H9 (cell line): Measurements from ENCODE around the gene GLT1D1. TPM values are rescaled to one million over a fixed set of nuclear protein-coding genes. Genes with fewer than 3 reads are reported as not detected.

Experiments
- DNase-seq: peaks from one replicate; pipeline ENCODE4 v3.0.0-alpha.2; 2017
- H2AFZ ChIP-seq: one replicate; pipeline ENCODE4 v1.6.1; 2013; ENCODE audit warnings: mild to moderate bottlenecking, low read length, control low read depth, moderate library complexity
- H2AK5ac ChIP-seq: 2 replicates; pipeline ENCODE4 v1.6.1; 2013; ENCODE audit warnings: low read length, control low read depth, mixed read lengths; ENCODE audit not compliant: insufficient read length
- H2BK120ac ChIP-seq: one replicate; pipeline ENCODE4 v1.6.1; 2013; ENCODE audit warnings: low read depth, mild to moderate bottlenecking, low read length, control low read depth, inconsistent platforms; ENCODE audit not compliant: poor library complexity, severe bottlenecking
- H2BK12ac ChIP-seq: 2 replicates; pipeline ENCODE4 v1.6.1; 2013; ENCODE audit warnings: low read length, control low read depth, mixed read lengths, low read depth; ENCODE audit not compliant: insufficient read length
- H2BK15ac ChIP-seq: 2 replicates; pipeline ENCODE4 v1.6.1; 2013; ENCODE audit warnings: low read depth, low read length, control low read depth
- H2BK20ac ChIP-seq: one replicate; pipeline ENCODE4 v1.6.1; 2013; ENCODE audit warnings: low read depth, mild to moderate bottlenecking, low read length, control low read depth, inconsistent platforms; ENCODE audit not compliant: poor library complexity, severe bottlenecking
- H2BK5ac ChIP-seq: 2 replicates; pipeline ENCODE4 v1.6.1; 2013; ENCODE audit warnings: low read length, control low read depth, mixed read lengths; ENCODE audit not compliant: insufficient read length
- H3K14ac ChIP-seq: 2 replicates; pipeline ENCODE4 v1.6.1; 2013; ENCODE audit warnings: low read length, control low read depth; ENCODE audit not compliant: insufficient read depth
- H3K18ac ChIP-seq: 2 replicates; pipeline ENCODE4 v1.6.1; 2013; ENCODE audit warnings: low read depth, mild to moderate bottlenecking, mixed read lengths, low read length, control low read depth; ENCODE audit not compliant: insufficient read length
- H3K23ac ChIP-seq: 2 replicates; pipeline ENCODE4 v1.6.1; 2013; ENCODE audit warnings: low read length, control low read depth, mixed read lengths, low read depth; ENCODE audit not compliant: insufficient read length
- H3K23me2 ChIP-seq: 2 replicates; pipeline ENCODE4 v1.6.1; 2013; ENCODE audit warnings: low read depth, mild to moderate bottlenecking, mixed read lengths, low read length, control low read depth; ENCODE audit not compliant: insufficient read length, poor library complexity, severe bottlenecking
- H3K27ac ChIP-seq: 2 replicates; pipeline ENCODE4 v1.5.1; 2013; ENCODE audit warnings: low read length, control low read depth, mixed read lengths, low read depth; ENCODE audit not compliant: insufficient read length
- H3K27me3 ChIP-seq: 2 replicates; pipeline ENCODE4 v1.6.1; 2013; ENCODE audit warnings: low read length, control low read depth, inconsistent platforms; ENCODE audit not compliant: insufficient read depth
- H3K4ac ChIP-seq: 2 replicates; pipeline ENCODE4 v1.6.1; 2013; ENCODE audit warnings: low read depth, mild to moderate bottlenecking, control low read depth, inconsistent platforms, low read length, moderate library complexity
- H3K4me1 ChIP-seq: 2 replicates; pipeline ENCODE4 v1.6.1; 2013; ENCODE audit warnings: low read length, control low read depth, inconsistent platforms; ENCODE audit not compliant: insufficient read depth
- H3K4me2 ChIP-seq: 2 replicates; pipeline ENCODE4 v1.6.1; 2013; ENCODE audit warnings: low read length, control low read depth, mixed read lengths; ENCODE audit not compliant: insufficient read length, insufficient read depth
- H3K56ac ChIP-seq: 2 replicates; pipeline ENCODE4 v1.6.1; 2013; ENCODE audit warnings: low read depth, mild to moderate bottlenecking, mixed read lengths, low read length, control low read depth; ENCODE audit not compliant: insufficient read length
- H3K79me1 ChIP-seq: 2 replicates; pipeline ENCODE4 v1.6.1; 2013; ENCODE audit warnings: low read depth, mild to moderate bottlenecking, moderate library complexity, low read length, control low read depth, inconsistent platforms; ENCODE audit not compliant: insufficient read depth, poor library complexity, severe bottlenecking
- H3K79me2 ChIP-seq: 2 replicates; pipeline ENCODE4 v1.6.1; 2013; ENCODE audit warnings: low read length, control low read depth, inconsistent platforms; ENCODE audit not compliant: insufficient read depth
- H3K9ac ChIP-seq: 2 replicates; pipeline ENCODE4 v1.6.1; 2013; ENCODE audit warnings: low read length, control low read depth, mixed read lengths; ENCODE audit not compliant: insufficient read length; ENCODE audit errors: extremely low read depth
- H3K9me3 ChIP-seq: one replicate; pipeline ENCODE4 v1.6.1; 2013; ENCODE audit warnings: low read depth, low read length, inconsistent platforms; ENCODE audit not compliant: control insufficient read depth
- H3T11ph ChIP-seq: one replicate; pipeline ENCODE4 v1.6.1; 2013; ENCODE audit warnings: mild to moderate bottlenecking, low read length, control low read depth, inconsistent platforms
- H4K20me1 ChIP-seq: one replicate; pipeline ENCODE4 v1.6.1; 2013; ENCODE audit not compliant: control insufficient read depth, insufficient read length, insufficient read depth
- H4K5ac ChIP-seq: 2 replicates; pipeline ENCODE4 v1.6.1; 2013; ENCODE audit warnings: low read depth, mild to moderate bottlenecking, mixed read lengths, low read length, control low read depth; ENCODE audit not compliant: insufficient read length
- H4K8ac ChIP-seq: replicated peaks from 2 replicates; pipeline ENCODE4 v1.6.1; 2013; ENCODE audit warnings: low read length, control low read depth, mixed read lengths, low read depth; ENCODE audit not compliant: insufficient read length
- H4K91ac ChIP-seq: 2 replicates; pipeline ENCODE4 v1.6.1; 2013; ENCODE audit warnings: low read depth, mild to moderate bottlenecking, moderate library complexity, mixed read lengths, low read length, control low read depth; ENCODE audit not compliant: insufficient read length
- H3K27ac Mint-ChIP-seq, 3 experiments: 2 replicates in 2 of 3; 3 replicates in 1 of 3; pipeline ENCODE4 v1.8.0; 2020 to 2021; ENCODE audit warnings: mixed read lengths in 3 of 3, mild to moderate bottlenecking in 1 of 3, moderate library complexity in 1 of 3
- H3K27me3 Mint-ChIP-seq: 2 replicates; pipeline ENCODE4 v1.8.0; 2021; ENCODE audit warnings: low read depth, mild to moderate bottlenecking, moderate library complexity, mixed read lengths
- H3K36me3 Mint-ChIP-seq, 3 experiments: 2 replicates in 2 of 3; 3 replicates in 1 of 3; pipeline ENCODE4 v1.8.0; 2020 to 2021; ENCODE audit warnings: low read depth in 3 of 3, mixed read lengths in 3 of 3; ENCODE audit not compliant: insufficient read depth in 1 of 3
- H3K4me1 Mint-ChIP-seq, 2 experiments: 2 replicates each; pipeline ENCODE4 v1.8.0; 2020; ENCODE audit warnings: mixed read lengths in 2 of 2
- H3K4me3 Mint-ChIP-seq, 2 experiments: 2 replicates in 1 of 2; 3 replicates in 1 of 2; pipeline ENCODE4 v1.8.0; 2020 to 2021; ENCODE audit warnings: mild to moderate bottlenecking in 2 of 2, mixed read lengths in 2 of 2, moderate library complexity in 1 of 2
- H3K9me3 Mint-ChIP-seq, 2 experiments: 2 replicates in 1 of 2; 3 replicates in 1 of 2; pipeline ENCODE4 v1.8.0; 2020; ENCODE audit warnings: mild to moderate bottlenecking in 2 of 2, mixed read lengths in 2 of 2, moderate library complexity in 1 of 2
- CTCF ChIP-seq: fragments of 200-600 bp; sonication (generic); conservative IDR thresholded peaks from 3 replicates; pipeline ENCODE4 v1.8.0; 2021; ENCODE audit warnings: antibody characterized with exemption, mild to moderate bottlenecking
- WGBS: extraction: QIAGEN DNeasy Blood & Tissue Kit; methylation state at CpG from one replicate; pipeline ENCODE4 v1.1.7; 2013; ENCODE audit warnings: missing lambda C conversion rate, low lambda C conversion rate, mixed read lengths; ENCODE audit not compliant: insufficient read length; ENCODE audit errors: extremely low coverage; 5-methylcytosine and 5-hydroxymethylcytosine counted together
- total RNA-seq: library from RNA; stranded (reverse); gene quantifications from 2 replicates; pipeline ENCODE4 v1.2.1, GENCODE V29; 2021

GLT1D1 gene
- total RNA-seq, 1 experiment from 2014 or later, result 7.0 TPM

- no peak overlapping the region for H3K4ac ChIP-seq
- no peak overlapping the region for H4K8ac ChIP-seq
- no peak overlapping the region for H3K56ac ChIP-seq
- no peaks in the 10 kb centered on the region for H3K9me3 ChIP-seq
- WGBS, result no CpG with 5 or more reads among the region's 2 CpGs
- Mint-ChIP-seq H3K27ac (no peak overlapping the region), H3K4me3 (no peak overlapping the region), H3K9me3 (no peaks in the 10 kb centered on the region), H3K27me3 (no peaks in the 10 kb centered on the region; the same call in 1 of the 2 replicates), H3K4me1 (peaks cover 4 to 5% of the 10 kb centered on the region in 2 experiments), H3K36me3 (peaks cover 0 to 8% (median 5%) of the 10 kb centered on the region in 3 experiments; a peak in 4 of 7 replicates)
- no peak overlapping the region for H2BK120ac ChIP-seq
- no peak overlapping the region for H2AK5ac ChIP-seq
- H3K79me1 ChIP-seq, result peaks cover 2% of the 10 kb centered on the region
- H3K27ac ChIP-seq, result no peak overlapping the region
- H4K5ac ChIP-seq, result no peak overlapping the region
- no peak for DNase-seq
- H3K79me2 ChIP-seq, result peaks cover 1% of the 10 kb centered on the region; the same call in 1 of the 2 replicates
- H2BK12ac ChIP-seq, result no peak overlapping the region
- no peak overlapping the region for H2AFZ ChIP-seq
- H3K9ac ChIP-seq, result no peak overlapping the region
- no peak overlapping the region for H3K18ac ChIP-seq
- no peak overlapping the region for H3K23ac ChIP-seq
- no peaks in the 10 kb centered on the region for H3K4me1 ChIP-seq
- no peak for TF ChIP-seq CTCF
- no peak overlapping the region for H3K14ac ChIP-seq
- H3K27me3 ChIP-seq, result no peaks in the 10 kb centered on the region
- peaks cover 13% of the 10 kb centered on the region for H3K23me2 ChIP-seq
- H2BK20ac ChIP-seq, result no peak overlapping the region
- H3K4me2 ChIP-seq, result no peak overlapping the region
- H2BK15ac ChIP-seq, result no peak overlapping the region
- H3T11ph ChIP-seq, result no peak overlapping the region
- H2BK5ac ChIP-seq, result no peak overlapping the region
- H4K20me1 ChIP-seq, result no peaks in the 10 kb centered on the region
- no peak overlapping the region for H4K91ac ChIP-seq
Observed at GRCh38 chr12:128827724-128828123, 25.6 kb upstream of the GLT1D1 start.
